ENCODE measurements around the gene RPAP2.
"Not testable (repeated sequence)": the region's sequence is repeated elsewhere in the genome, so short reads cannot be mapped to it uniquely, and the experiment has no call there.

Gene RPAP2

GRCh38 chr1:92430030-92430429, 131.2 kb downstream of the RPAP2 start:
- H3K4me3 ChIP-seq (replicated peaks; ENCODE audit: low read depth, low read length): no peak overlapping the region
- H3K36me3 ChIP-seq (ENCODE audit: control insufficient read depth, insufficient read depth, low read length): no peaks in the 10 kb centered on the region
- TF ChIP-seq CTCF (IDR thresholded peaks at IDR 0.05; ENCODE audit: insufficient read depth, low read length, poor library complexity, severe bottlenecking): no peak
- no peaks in the 10 kb centered on the region; the same call in 1 of the 2 replicates for H3K27me3 ChIP-seq (replicated peaks; ENCODE audit: control insufficient read depth, insufficient read depth, low read length)
- no peak for DNase-seq (ENCODE audit: extremely low read depth, insufficient read length)

GRCh38 chr1:92434572-92434971, 135.7 kb downstream of the RPAP2 start:
- H3K4me3 ChIP-seq (replicated peaks; ENCODE audit: low read depth, low read length); H3K36me3 ChIP-seq (ENCODE audit: control insufficient read depth, insufficient read depth, low read length); H3K27me3 ChIP-seq (replicated peaks; ENCODE audit: control insufficient read depth, insufficient read depth, low read length); DNase-seq (ENCODE audit: extremely low read depth, insufficient read length): not testable (repeated sequence)

GRCh38 chr1:92439291-92439690, 140.4 kb downstream of the RPAP2 start:
- DNase-seq (ENCODE audit: extremely low read depth, insufficient read length): no peak
- TF ChIP-seq CTCF (IDR thresholded peaks at IDR 0.05; ENCODE audit: insufficient read depth, low read length, poor library complexity, severe bottlenecking): no peak
- Histone ChIP-seq H3K27me3 (replicated peaks; ENCODE audit: control insufficient read depth, insufficient read depth, low read length) (no peaks in the 10 kb centered on the region), H3K4me3 (replicated peaks; ENCODE audit: low read depth, low read length) (no peak overlapping the region), H3K36me3 (ENCODE audit: control insufficient read depth, insufficient read depth, low read length) (no peaks in the 10 kb centered on the region)

GRCh38 chr1:92441316-92441696, 142.4 kb downstream of the RPAP2 start:
- DNase-seq (ENCODE audit: extremely low read depth, insufficient read length): no peak
- no peak for TF ChIP-seq CTCF (IDR thresholded peaks at IDR 0.05; ENCODE audit: insufficient read depth, low read length, poor library complexity, severe bottlenecking)
- Histone ChIP-seq H3K27me3 (replicated peaks; ENCODE audit: control insufficient read depth, insufficient read depth, low read length) (no peaks in the 10 kb centered on the region), H3K4me3 (replicated peaks; ENCODE audit: low read depth, low read length) (no peak overlapping the region), H3K36me3 (ENCODE audit: control insufficient read depth, insufficient read depth, low read length) (no peaks in the 10 kb centered on the region)

GRCh38 chr1:92441697-92442342, 143.0 kb downstream of the RPAP2 start:
- no peak overlapping the region for H3K4me3 ChIP-seq (replicated peaks; ENCODE audit: low read depth, low read length)
- DNase-seq (ENCODE audit: extremely low read depth, insufficient read length): no peak
- no peak for TF ChIP-seq CTCF (IDR thresholded peaks at IDR 0.05; ENCODE audit: insufficient read depth, low read length, poor library complexity, severe bottlenecking)
- no peaks in the 10 kb centered on the region for H3K27me3 ChIP-seq (replicated peaks; ENCODE audit: control insufficient read depth, insufficient read depth, low read length)
- no peaks in the 10 kb centered on the region for H3K36me3 ChIP-seq (ENCODE audit: control insufficient read depth, insufficient read depth, low read length)

- DNase-seq (ENCODE audit: extremely low read depth, insufficient read length): no peak
- H3K36me3 ChIP-seq (ENCODE audit: control insufficient read depth, insufficient read depth, low read length): no peaks in the 10 kb centered on the region
- no peaks in the 10 kb centered on the region for H3K27me3 ChIP-seq (replicated peaks; ENCODE audit: control insufficient read depth, insufficient read depth, low read length)
- TF ChIP-seq CTCF (IDR thresholded peaks at IDR 0.05; ENCODE audit: insufficient read depth, low read length, poor library complexity, severe bottlenecking): no peak
- no peak overlapping the region for H3K4me3 ChIP-seq (replicated peaks; ENCODE audit: low read depth, low read length)
Observed at GRCh38 chr1:92442351-92442750, 143.5 kb downstream of the RPAP2 start.
